Smooth muscle cell (in vitro differentiated cells): ENCODE data around the gene MTG1. TPM values are rescaled to one million over a fixed set of nuclear protein-coding genes. Genes with fewer than 3 reads are reported as not detected.
"Not testable (repeated sequence)": the region's sequence is repeated elsewhere in the genome, so short reads cannot be mapped to it uniquely, and the experiment has no call there.

Source experiments
- DNase-seq: peaks from one replicate; lab custom pipeline; 2025; ENCODE audit not compliant: unreplicated experiment; lab: John Stamatoyannopoulos, UW
- H2AFZ ChIP-seq: fragments of 200-600 bp; sonication (generic); 2 replicates; pipeline ENCODE4 v1.6.0; 2016; ENCODE audit warnings: antibody characterized with exemption, low read depth, mild to moderate bottlenecking
- H3F3A ChIP-seq: fragments of 200-600 bp; sonication (generic); 2 replicates; pipeline ENCODE4 v1.6.0; 2017; ENCODE audit warnings: antibody characterized with exemption, low read depth
- H3K27ac ChIP-seq: fragments of 200-600 bp; sonication (generic); 2 replicates; pipeline ENCODE4 v1.5.1; 2016; ENCODE audit warnings: low read depth, mild to moderate bottlenecking
- H3K27me3 ChIP-seq: fragments of 200-600 bp; sonication (generic); 2 replicates; pipeline ENCODE4 v1.6.1; 2016; ENCODE audit warnings: low read depth, mild to moderate bottlenecking
- H3K36me3 ChIP-seq: fragments of 200-600 bp; sonication (generic); 2 replicates; pipeline ENCODE4 v1.5.1; 2016; ENCODE audit warnings: low read depth
- H3K4me1 ChIP-seq: fragments of 200-600 bp; sonication (generic); 2 replicates; pipeline ENCODE4 v1.5.1; 2016; ENCODE audit warnings: low read depth
- H3K4me2 ChIP-seq: fragments of 200-600 bp; sonication (generic); 2 replicates; pipeline ENCODE4 v1.6.0; 2016; ENCODE audit warnings: mild to moderate bottlenecking
- H3K4me3 ChIP-seq: fragments of 200-600 bp; sonication (generic); 2 replicates; pipeline ENCODE4 v1.5.1; 2016; ENCODE audit warnings: mild to moderate bottlenecking
- H3K79me2 ChIP-seq: fragments of 200-600 bp; sonication (generic); 2 replicates; pipeline ENCODE4 v1.6.0; 2016; ENCODE audit warnings: low read depth, mild to moderate bottlenecking
- H3K9ac ChIP-seq: fragments of 200-600 bp; sonication (generic); 2 replicates; pipeline ENCODE4 v1.6.0; 2016; ENCODE audit warnings: low read depth
- H3K9me3 ChIP-seq: fragments of 200-600 bp; sonication (generic); replicated peaks from 2 replicates; pipeline ENCODE4 v1.5.1; 2016; ENCODE audit warnings: low read depth
- H4K20me1 ChIP-seq: fragments of 200-600 bp; sonication (generic); 2 replicates; pipeline ENCODE4 v1.6.0; 2016; ENCODE audit warnings: low read depth
- WGBS: methylation state at CpG from one replicate; pipeline ENCODE4 v1.1.7; 2016; ENCODE audit warnings: low lambda C conversion rate; 5-methylcytosine and 5-hydroxymethylcytosine counted together
- polyA plus RNA-seq: library from polyadenylated mRNA; unstranded; fragments of >200 nt; fragmentation: Nextera tagmentation; extraction: Ambion mirVana; gene quantifications from 2 replicates; pipeline ENCODE4 v1.2.1, GENCODE V29; 2016
- total RNA-seq: library from RNA; depleted of rRNA; stranded (reverse); fragments of >200 nt; gene quantifications from 2 replicates; pipeline ENCODE4 v1.2.3, GENCODE V29; 2014
- TF ChIP-seq, protein P1 (sequence below): fragments of 200-600 bp; sonication (generic); IDR thresholded peaks from 2 replicates; pipeline ENCODE4 v1.5.1; 2017; ENCODE audit warnings: borderline replicate concordance, mild to moderate bottlenecking, antibody characterized with exemption; ENCODE audit not compliant: insufficient read depth, poor library complexity, severe bottlenecking

The MTG1 gene
- total and polyA plus RNA-seq, 2 experiments from 2014 or later, result 20.6 to 53.5 TPM

DNA sequence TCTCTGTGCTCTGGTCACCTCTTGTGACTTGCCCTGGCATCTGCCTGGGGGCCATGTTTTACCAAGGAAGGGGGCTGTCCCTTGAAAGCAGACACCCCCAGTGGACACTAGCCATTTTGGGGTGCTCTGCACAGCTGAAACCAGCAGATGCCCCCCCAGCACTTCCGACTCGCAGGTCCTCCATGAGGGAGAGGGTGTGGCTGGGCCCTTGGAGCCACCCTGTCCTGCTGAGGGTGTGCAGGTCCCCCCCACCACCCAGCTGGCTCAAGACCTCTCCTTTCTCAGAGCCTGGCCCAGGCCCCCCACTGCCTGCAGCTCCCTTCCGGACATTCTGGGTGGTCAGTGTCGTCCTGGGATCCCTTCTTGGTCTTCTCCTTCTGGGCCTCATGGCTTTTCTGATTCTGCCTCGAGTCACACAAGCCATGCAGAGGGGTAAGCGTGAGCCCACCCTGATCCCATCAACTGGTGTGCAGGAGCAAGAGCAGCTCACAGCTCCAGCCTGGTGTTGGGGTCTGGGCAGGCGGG, 72.1 kb downstream of the MTG1 start:
- TF ChIP-seq, protein P1, sequence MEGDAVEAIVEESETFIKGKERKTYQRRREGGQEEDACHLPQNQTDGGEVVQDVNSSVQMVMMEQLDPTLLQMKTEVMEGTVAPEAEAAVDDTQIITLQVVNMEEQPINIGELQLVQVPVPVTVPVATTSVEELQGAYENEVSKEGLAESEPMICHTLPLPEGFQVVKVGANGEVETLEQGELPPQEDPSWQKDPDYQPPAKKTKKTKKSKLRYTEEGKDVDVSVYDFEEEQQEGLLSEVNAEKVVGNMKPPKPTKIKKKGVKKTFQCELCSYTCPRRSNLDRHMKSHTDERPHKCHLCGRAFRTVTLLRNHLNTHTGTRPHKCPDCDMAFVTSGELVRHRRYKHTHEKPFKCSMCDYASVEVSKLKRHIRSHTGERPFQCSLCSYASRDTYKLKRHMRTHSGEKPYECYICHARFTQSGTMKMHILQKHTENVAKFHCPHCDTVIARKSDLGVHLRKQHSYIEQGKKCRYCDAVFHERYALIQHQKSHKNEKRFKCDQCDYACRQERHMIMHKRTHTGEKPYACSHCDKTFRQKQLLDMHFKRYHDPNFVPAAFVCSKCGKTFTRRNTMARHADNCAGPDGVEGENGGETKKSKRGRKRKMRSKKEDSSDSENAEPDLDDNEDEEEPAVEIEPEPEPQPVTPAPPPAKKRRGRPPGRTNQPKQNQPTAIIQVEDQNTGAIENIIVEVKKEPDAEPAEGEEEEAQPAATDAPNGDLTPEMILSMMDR, result no peak
- H3K4me2 ChIP-seq, result no peak overlapping the region
- peaks cover 22% of the 10 kb centered on the region for H3K9me3 ChIP-seq
- no peak for DNase-seq
- H4K20me1 ChIP-seq, result no peaks in the 10 kb centered on the region
- no peaks in the 10 kb centered on the region for H3K4me1 ChIP-seq
- no peaks in the 10 kb centered on the region for H3K36me3 ChIP-seq
- no peak overlapping the region for H3K9ac ChIP-seq
- no peak overlapping the region for H2AFZ ChIP-seq
- H3K4me3 ChIP-seq, result no peak overlapping the region
- no peaks in the 10 kb centered on the region for H3F3A ChIP-seq
- H3K79me2 ChIP-seq, result no peaks in the 10 kb centered on the region
- WGBS, result 84% methylated on average over 7 of the region's 7 CpGs
- no peak overlapping the region for H3K27ac ChIP-seq
- H3K27me3 ChIP-seq, result no peaks in the 10 kb centered on the region

- H3K79me2 ChIP-seq, result no peaks in the 10 kb centered on the region
- no peak overlapping the region for H3K27ac ChIP-seq
- H3K4me2 ChIP-seq, result no peak overlapping the region
- no peaks in the 10 kb centered on the region for H3K36me3 ChIP-seq
- TF ChIP-seq, protein P1, result no peak
- no peak overlapping the region for H3K9ac ChIP-seq
- no peaks in the 10 kb centered on the region for H3K4me1 ChIP-seq
- H2AFZ ChIP-seq, result no peak overlapping the region
- no peaks in the 10 kb centered on the region for H4K20me1 ChIP-seq
- 93% methylated on average over 7 of the region's 7 CpGs for WGBS
- no peak overlapping the region for H3K4me3 ChIP-seq
- no peaks in the 10 kb centered on the region for H3K27me3 ChIP-seq
- DNase-seq, result no peak
- peaks cover 18% of the 10 kb centered on the region for H3K9me3 ChIP-seq
- H3F3A ChIP-seq, result no peaks in the 10 kb centered on the region
These were observed 72.8 kb downstream of the MTG1 start for GRCh38 chr10:133466683-133467275.

GRCh38 chr10:133467286-133467911, 73.4 kb downstream of the MTG1 start:
- no peak overlapping the region for H3K4me2 ChIP-seq
- H3K9ac ChIP-seq, result no peak overlapping the region
- H3K4me1 ChIP-seq, result no peaks in the 10 kb centered on the region
- peaks cover 18% of the 10 kb centered on the region for H3K9me3 ChIP-seq
- WGBS, result 84% methylated on average over 17 of the region's 17 CpGs
- H3K27ac ChIP-seq, result no peak overlapping the region
- H3K79me2 ChIP-seq, result no peaks in the 10 kb centered on the region
- H3K27me3 ChIP-seq, result no peaks in the 10 kb centered on the region
- H3K36me3 ChIP-seq, result no peaks in the 10 kb centered on the region
- no peak overlapping the region for H3K4me3 ChIP-seq
- TF ChIP-seq, protein P1, result no peak
- DNase-seq, result no peak
- H3F3A ChIP-seq, result no peaks in the 10 kb centered on the region
- H4K20me1 ChIP-seq, result no peaks in the 10 kb centered on the region
- no peak overlapping the region for H2AFZ ChIP-seq

GRCh38 chr10:133469205-133469604, 75.2 kb downstream of the MTG1 start:
- H3K27ac ChIP-seq, H3K4me1 ChIP-seq, H4K20me1 ChIP-seq, H3K27me3 ChIP-seq, H2AFZ ChIP-seq, H3F3A ChIP-seq, H3K79me2 ChIP-seq, H3K4me2 ChIP-seq, H3K9ac ChIP-seq, H3K4me3 ChIP-seq, DNase-seq, H3K36me3 ChIP-seq: not testable (repeated sequence)
- peaks cover 13% of the 10 kb centered on the region for H3K9me3 ChIP-seq
- 71% methylated on average over 3 of the region's 3 CpGs for WGBS
